ENCODE measurements around the gene DTX3L. TPM values are rescaled to one million over a fixed set of nuclear protein-coding genes. Genes with fewer than 3 reads are reported as not detected.

The DTX3L gene
- total and polyA plus RNA-seq, 4 donors: 18.7 to 52.0 (median 30.6) TPM

DNA sequence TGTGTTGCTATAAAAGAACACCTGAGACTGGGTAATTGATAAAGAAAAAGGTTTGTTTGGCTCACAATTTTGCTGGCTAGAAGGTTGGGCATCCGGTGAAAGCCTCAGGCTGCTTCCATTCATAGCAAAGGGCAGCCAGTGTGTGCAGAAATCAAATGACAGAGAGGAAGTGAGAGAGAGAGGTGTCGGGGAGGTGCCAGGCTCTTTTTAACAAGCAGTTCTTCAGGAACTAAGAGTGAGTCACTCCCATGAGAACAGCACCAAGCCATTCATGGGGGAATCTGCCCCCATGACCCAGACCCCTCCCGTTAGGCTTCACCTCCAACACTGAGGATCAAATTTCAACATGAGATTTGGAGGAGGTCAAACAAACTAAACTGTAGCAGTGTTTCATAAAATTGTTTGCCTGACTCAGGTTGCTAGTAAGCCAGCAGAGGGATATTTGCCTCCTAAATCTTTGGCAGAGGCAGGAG is 8.8 kb downstream of the DTX3L start:
- H3K9ac ChIP-seq (ENCODE audit: insufficient read depth in 1 of 2, low read length in 2 of 2): no peak overlapping the region
- ATAC-seq (ENCODE audit: insufficient read depth, low FRiP score) (peak; percentile 79), DNase-seq (no peak)
- peaks cover 0 to 5% (median 2%) of the 10 kb centered on the region in 5 donors for H3K4me1 ChIP-seq (ENCODE audit: control insufficient read depth in 5 of 5, insufficient read depth in 5 of 5, low read length in 5 of 5)
- TF ChIP-seq, protein P1, sequence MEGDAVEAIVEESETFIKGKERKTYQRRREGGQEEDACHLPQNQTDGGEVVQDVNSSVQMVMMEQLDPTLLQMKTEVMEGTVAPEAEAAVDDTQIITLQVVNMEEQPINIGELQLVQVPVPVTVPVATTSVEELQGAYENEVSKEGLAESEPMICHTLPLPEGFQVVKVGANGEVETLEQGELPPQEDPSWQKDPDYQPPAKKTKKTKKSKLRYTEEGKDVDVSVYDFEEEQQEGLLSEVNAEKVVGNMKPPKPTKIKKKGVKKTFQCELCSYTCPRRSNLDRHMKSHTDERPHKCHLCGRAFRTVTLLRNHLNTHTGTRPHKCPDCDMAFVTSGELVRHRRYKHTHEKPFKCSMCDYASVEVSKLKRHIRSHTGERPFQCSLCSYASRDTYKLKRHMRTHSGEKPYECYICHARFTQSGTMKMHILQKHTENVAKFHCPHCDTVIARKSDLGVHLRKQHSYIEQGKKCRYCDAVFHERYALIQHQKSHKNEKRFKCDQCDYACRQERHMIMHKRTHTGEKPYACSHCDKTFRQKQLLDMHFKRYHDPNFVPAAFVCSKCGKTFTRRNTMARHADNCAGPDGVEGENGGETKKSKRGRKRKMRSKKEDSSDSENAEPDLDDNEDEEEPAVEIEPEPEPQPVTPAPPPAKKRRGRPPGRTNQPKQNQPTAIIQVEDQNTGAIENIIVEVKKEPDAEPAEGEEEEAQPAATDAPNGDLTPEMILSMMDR (IDR thresholded peaks at IDR 0.05; ENCODE audit: control extremely low read depth, extremely low read depth): no peak
- WGBS, 2 donors: 40 to 54% methylated on average over 3 of the region's 3 CpGs
- H3K36me3 ChIP-seq (ENCODE audit: control insufficient read depth in 4 of 4, insufficient read depth in 4 of 4, low read length in 4 of 4): peaks cover 13 to 22% (median 21%) of the 10 kb centered on the region in 4 donors
- H3K9me3 ChIP-seq (ENCODE audit: control insufficient read depth in 4 of 4, insufficient read depth in 3 of 4, low read length in 3 of 4): no peaks in the 10 kb centered on the region
- H3K4me3 ChIP-seq: no peak overlapping the region
- H3K27me3 ChIP-seq (ENCODE audit: control insufficient read depth in 3 of 3, insufficient read depth in 3 of 3, low read length in 2 of 3): peaks cover 0 to 2% (median 0%) of the 10 kb centered on the region in 3 donors
- peak overlapping the region in 1 of 2 donors; percentile 67 for H3K27ac ChIP-seq (ENCODE audit: low read depth in 1 of 2, low read length in 1 of 2)

DNA sequence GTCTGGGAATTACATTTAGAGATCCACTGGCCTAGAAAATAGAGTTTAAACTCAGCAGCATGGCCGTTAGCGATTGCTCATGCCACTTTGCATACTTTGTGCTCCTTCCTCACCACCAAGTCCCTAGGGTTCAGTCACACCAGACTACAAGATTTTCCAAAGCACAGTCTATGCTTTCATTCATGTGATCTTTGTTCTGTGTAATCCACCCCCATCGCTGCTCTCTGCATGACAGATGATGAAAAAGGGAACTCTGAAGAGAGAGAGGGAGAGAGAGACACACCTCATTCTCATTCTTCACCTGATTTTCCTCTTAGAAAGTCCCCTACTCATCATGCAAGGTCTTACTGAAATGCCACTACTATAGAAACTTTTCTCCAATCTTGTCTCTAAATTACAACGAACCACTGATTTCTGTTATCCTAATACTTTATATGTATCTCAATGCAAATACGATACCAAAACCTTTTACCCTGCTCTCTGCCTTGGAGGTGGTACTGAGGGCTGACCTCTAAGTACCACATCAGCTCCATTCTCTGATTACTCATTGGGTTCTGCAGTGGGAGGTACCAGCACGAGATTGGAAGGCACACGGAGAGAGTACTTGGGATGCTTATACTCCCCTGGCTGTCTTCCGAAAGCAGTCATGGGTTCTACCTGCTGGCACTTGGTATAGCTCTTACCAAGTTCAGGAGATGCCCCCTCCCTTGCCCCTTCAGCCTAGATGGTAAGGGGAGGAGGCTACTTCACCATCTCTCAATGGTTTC is 12.2 kb downstream of the DTX3L start:
- H3K4me1 ChIP-seq (ENCODE audit: control insufficient read depth in 5 of 5, insufficient read depth in 5 of 5, low read length in 5 of 5): peaks cover 0 to 3% (median 0%) of the 10 kb centered on the region in 5 donors
- H3K9ac ChIP-seq (ENCODE audit: insufficient read depth in 1 of 2, low read length in 2 of 2): no peak overlapping the region
- TF ChIP-seq, protein P1 (IDR thresholded peaks at IDR 0.05; ENCODE audit: control extremely low read depth, extremely low read depth): no peak
- H3K4me3 ChIP-seq: no peak overlapping the region
- ATAC-seq (ENCODE audit: insufficient read depth, low FRiP score) (no peak), DNase-seq (no peak)
- H3K9me3 ChIP-seq (ENCODE audit: control insufficient read depth in 4 of 4, insufficient read depth in 3 of 4, low read length in 3 of 4): no peaks in the 10 kb centered on the region
- no peak overlapping the region for H3K27ac ChIP-seq (ENCODE audit: low read depth in 1 of 2, low read length in 1 of 2)
- peaks cover 3 to 6% (median 4%) of the 10 kb centered on the region in 4 donors for H3K36me3 ChIP-seq (ENCODE audit: control insufficient read depth in 4 of 4, insufficient read depth in 4 of 4, low read length in 4 of 4)
- 73 to 75% methylated on average over 8 of the region's 8 CpGs for WGBS, 2 donors
- H3K27me3 ChIP-seq (ENCODE audit: control insufficient read depth in 3 of 3, insufficient read depth in 3 of 3, low read length in 2 of 3): peaks cover 0 to 8% (median 0%) of the 10 kb centered on the region in 3 donors

DNA sequence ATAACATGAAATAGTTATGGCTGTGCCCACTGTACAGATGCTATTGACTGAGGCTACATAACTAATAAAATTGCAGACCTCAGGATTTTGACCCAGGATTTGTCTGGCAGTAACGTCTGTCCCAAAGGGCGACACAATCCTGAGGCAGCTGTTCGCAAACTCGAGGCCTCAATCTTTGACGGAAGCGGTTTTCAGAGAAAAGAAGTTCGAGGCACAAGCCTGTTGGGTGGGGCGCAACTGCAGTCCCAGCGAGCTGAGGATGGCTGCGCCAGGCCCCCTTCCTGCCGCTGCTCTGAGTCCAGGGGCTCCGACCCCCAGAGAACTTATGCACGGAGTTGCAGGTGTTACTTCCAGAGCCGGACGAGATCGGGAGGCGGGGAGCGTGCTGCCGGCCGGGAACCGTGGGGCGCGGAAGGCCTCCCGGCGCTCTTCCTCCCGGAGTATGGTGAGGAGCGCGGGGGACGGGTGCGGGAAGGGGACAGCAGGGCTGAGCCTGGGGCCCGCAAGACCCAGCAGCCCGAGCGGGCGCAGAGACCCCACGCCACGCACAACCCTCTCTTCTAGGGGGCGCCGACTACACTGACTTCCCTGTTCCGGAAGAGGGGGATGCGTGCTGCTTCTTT is 13.4 kb downstream of the DTX3L start, which contains the start of gene PARP15:
PARP15 (plus strand) TSS at position 242 of the 623 bp plus-strand sequence; CDS start at position 260, 18 bp downstream.
- Histone ChIP-seq H3K36me3 (ENCODE audit: control insufficient read depth in 4 of 4, insufficient read depth in 4 of 4, low read length in 4 of 4) (peaks cover 0 to 4% (median 1%) of the 10 kb centered on the region in 4 donors), H3K4me1 (ENCODE audit: control insufficient read depth in 5 of 5, insufficient read depth in 5 of 5, low read length in 5 of 5) (peaks cover 0 to 3% (median 0%) of the 10 kb centered on the region in 5 donors), H3K9ac (ENCODE audit: insufficient read depth in 1 of 2, low read length in 2 of 2) (peak within 1 kb of the TSS in 1 of 2 donors; percentile 37), H3K27ac (ENCODE audit: low read depth in 1 of 2, low read length in 1 of 2) (peak within 1 kb of the TSS in 1 of 2 donors; percentile 46), H3K4me3 (peak within 1 kb of the TSS; percentile 54), H3K27me3 (ENCODE audit: control insufficient read depth in 3 of 3, insufficient read depth in 3 of 3, low read length in 2 of 3) (peaks cover 0 to 8% (median 0%) of the 10 kb centered on the region in 3 donors), H3K9me3 (ENCODE audit: control insufficient read depth in 4 of 4, insufficient read depth in 3 of 4, low read length in 3 of 4) (peaks cover 1 to 6% (median 3%) of the 10 kb centered on the region in 4 donors)
- TF ChIP-seq, protein P1 (IDR thresholded peaks at IDR 0.05; ENCODE audit: control extremely low read depth, extremely low read depth): no peak
- ATAC-seq (ENCODE audit: insufficient read depth, low FRiP score): no peak
- peak; percentile 14 to 22 (median 15) for DNase-seq
- 2 to 6% methylated on average over 38 to 40 of the region's 40 CpGs for WGBS, 2 donors

Data from lung (tissue), 12 donors.